GM18508 (cell line): Measurements from ENCODE around the gene KIFC1.

ENCODE experiments used
- ATAC-seq: cut with Tn5 transposase; IDR thresholded peaks from one replicate; pipeline ENCODE4 v1.9.1; 2021; ENCODE audit warnings: moderate number of reproducible peaks; ENCODE audit not compliant: insufficient read depth, unreplicated experiment

Gene KIFC1

DNA sequence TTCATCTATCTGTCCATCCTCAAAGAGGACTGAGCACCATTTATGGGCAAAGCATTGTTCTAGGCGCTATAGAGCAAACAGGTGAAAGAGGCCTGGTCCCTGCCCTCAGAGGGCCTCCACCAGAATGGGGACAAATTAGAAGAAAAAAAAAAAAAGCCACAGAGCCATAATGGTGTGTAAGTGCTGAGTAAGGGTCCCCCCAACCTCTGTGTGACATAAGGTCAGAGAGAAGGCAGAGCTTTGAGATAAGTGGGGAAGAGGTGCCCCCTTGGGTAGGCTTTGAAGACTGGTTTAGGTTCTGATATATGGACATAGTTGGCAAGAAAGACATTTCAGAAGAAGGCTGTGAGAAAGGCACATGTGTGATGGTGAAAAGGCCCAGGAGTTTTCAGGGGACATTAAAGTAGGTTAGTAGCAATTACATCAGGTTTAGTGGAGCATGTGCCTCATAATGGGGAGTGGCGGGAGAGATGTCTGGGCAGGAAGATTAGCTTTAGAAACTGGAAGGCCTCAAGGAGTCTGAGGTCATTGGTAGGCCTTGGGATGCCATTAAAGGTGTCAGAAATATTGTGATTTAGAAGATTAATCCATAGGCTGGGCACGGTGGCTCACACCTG is 47.5 kb downstream of the KIFC1 start:
- no peak for ATAC-seq

DNA sequence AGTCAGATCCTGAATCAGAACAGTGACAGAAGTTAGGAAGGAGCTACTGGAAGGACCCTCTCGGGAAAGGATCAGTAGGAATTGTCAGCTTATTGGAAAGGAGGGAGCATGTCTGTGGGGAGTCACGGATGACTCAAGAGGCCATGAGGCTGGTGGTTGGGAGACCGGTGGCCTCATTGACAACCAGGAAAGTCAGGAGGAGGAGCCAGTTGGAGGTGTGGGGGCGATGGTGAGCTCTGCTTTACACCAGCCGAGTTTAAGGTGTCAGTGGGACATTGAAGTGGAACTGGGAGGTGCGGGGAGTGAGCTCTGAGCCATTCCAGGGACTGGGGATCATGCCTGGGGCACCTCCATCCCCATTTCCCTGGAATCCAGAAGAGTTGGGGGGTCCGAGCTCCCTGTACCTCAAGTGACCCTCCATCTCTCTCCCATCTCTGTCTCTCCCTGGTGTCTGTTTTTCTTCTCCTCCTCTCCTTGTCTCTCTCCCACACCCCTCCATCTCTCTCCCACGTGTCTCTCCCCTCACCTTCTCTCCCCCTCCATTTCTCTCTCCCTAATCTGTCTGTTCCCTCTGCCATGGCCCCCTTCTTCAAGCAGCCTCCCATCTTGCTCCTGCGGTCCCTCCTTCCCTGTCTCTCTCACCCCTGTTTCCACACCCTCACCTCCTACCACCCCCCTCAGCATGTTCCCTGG is 48.5 kb downstream of the KIFC1 start:
- ATAC-seq: no peak

DNA sequence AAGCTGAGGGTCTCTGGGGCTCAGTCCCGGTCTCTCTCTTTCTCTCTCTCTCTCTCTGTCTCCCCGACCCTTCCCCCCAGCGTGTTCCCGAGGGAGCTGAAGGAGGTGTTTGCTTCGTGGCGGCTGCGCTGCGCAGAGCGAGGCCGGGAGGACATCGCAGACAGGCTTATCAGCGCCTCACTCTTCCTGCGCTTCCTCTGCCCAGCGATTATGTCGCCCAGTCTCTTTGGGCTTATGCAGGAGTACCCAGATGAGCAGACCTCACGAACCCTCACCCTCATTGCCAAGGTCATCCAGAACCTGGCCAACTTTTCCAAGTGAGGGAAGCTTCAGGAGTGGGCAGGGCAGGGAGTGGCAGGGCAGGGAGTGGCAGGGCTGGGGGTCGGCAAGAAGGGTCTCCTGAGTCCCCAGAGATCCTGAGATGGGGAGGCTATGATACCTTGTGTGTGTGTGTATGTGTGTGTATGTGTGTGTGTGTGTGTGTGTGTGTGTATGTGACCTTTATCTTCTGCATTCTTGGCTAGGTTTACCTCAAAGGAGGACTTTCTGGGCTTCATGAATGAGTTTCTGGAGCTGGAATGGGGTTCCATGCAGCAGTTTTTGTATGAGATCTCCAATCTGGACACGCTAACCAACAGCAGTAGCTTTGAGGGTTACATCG is 49.2 kb downstream of the KIFC1 start:
- no peak for ATAC-seq

DNA sequence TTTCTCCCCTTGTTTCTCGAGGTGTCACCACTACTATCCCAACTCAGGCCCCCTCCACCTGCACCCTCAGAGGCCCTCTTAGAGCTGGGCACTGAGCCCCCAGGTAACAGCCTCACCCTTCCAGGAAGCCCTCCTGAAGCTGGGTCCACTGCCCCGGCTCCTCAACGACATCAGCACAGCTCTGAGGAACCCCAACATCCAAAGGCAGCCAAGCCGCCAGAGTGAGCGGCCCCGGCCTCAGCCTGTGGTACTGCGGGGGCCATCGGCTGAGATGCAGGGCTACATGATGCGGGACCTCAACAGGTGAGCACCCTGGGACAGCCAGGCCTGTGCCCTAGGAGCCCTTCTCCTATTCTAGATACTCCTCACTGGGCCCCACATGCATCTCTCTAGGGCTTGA is 49.8 kb downstream of the KIFC1 start:
- no peak for ATAC-seq

DNA sequence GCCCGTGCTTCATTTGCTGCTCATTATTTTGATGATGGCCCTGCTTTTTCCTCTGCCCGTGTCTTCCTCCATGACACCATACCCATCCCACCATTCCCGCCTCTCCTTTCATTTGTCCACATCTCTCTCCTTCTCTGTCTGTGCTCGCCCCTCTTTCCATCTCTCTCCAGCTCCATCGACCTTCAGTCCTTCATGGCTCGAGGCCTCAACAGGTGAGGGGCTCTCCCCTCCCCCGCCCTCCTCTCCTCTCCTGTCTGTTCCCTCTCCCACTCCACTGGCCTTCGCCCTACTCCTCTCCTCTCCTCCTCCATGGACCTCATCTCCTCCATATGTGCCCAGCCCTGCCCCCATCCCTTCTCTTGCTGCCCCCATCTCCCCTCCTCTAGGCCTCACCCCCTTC is 50.7 kb downstream of the KIFC1 start:
- ATAC-seq: no peak

DNA sequence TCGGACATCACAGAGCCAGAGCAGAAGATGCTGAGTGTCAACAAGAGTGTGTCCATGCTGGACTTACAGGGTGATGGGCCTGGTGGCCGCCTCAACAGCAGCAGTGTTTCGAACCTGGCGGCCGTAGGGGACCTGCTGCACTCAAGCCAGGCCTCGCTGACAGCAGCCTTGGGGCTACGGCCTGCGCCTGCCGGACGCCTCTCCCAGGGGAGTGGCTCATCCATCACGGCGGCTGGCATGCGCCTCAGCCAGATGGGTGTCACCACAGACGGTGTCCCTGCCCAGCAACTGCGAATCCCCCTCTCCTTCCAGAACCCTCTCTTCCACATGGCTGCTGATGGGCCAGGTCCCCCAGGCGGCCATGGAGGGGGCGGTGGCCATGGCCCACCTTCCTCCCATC is 51.4 kb downstream of the KIFC1 start:
- no peak for ATAC-seq

DNA sequence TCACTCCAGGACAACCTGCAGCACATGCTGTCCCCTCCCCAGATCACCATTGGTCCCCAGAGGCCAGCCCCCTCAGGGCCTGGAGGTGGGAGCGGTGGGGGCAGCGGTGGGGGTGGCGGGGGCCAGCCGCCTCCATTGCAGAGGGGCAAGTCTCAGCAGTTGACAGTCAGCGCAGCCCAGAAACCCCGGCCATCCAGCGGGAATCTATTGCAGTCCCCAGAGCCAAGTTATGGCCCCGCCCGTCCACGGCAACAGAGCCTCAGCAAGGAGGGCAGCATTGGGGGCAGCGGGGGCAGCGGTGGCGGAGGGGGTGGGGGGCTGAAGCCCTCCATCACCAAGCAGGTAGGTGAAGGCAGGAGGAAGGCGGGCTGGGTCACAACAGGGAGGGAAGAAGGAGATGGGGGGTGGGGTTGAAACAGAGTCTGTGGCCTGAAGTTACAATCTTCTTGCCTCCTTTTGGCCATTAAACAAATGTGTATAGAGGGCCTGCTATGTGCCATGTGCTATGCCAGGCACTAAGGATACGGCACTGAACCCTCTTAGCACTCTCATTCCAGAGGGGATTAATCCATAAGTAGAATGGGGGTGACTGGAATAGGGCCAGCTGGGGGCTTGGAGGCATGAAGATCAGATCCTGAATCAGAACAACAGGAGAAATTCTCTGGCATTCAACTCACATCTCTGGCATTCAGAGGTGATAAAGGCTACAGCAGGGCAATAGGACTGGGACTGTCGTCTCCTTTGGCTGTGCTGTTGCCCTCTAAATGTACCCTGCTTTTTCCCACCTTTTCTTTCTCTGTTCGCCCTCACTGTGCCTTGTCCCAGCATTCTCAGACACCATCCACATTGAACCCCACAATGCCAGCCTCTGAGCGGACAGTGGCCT is 52.2 kb downstream of the KIFC1 start:
- no peak for ATAC-seq

DNA sequence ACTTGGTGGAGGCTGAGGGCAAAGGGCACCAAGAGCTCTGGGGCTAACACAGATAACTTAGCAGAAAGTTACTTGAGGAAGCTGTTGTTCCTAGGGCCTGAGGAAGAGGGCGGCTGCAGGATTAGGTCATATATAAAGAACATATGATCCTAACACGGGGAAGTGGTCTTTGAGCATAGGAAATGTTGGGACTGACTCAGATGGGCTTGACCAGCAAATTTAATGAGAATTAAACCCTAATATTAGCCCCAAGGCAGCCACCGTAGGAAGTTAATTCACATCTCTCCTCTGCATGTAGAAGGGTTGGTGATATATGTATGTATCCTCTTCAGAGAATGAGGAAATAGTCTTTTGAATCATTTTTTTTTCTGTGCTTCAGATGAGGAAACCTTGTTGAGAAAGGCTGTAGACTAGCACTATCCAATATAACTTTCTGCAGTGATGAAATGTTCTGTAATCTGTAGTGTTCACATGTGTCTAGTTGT is 53.5 kb downstream of the KIFC1 start:
- no peak for ATAC-seq

DNA sequence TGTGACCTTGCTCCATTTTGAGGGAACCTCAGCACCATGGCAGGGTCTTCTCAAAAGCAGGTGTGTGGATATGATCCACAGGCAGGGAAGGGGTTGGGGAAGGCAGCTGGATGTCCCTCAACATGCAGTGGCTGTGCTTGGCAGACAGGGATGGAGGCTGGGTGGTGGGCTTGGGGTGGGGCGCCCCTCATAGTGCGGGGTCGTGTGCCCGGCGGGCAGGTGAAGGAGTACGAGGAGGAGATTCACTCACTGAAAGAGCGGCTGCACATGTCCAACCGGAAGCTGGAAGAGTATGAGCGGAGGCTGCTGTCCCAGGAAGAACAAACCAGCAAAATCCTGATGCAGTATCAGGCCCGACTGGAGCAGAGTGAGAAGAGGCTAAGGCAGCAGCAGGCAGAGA is 54.7 kb downstream of the KIFC1 start:
- ATAC-seq: no peak

DNA sequence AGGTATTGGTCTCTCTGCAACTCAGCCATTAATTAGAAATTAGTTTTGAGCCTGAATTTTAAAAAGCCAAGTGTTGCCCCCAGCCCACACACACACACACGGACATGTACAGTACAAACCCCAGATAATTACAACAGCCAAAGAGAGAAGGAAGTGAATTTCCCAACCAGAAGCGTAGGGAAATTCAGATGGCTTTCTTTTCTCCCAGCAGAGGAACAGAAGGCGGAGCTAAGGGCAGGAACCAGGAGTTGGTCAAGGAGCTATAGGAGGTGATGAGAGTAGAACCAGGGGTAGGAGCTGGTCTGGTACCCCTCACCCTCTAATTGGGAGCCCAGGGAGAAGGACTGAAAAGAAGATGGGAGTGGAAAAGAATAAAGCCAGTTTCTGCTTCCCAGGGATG is 58.8 kb downstream of the KIFC1 start:
- ATAC-seq: no peak

DNA sequence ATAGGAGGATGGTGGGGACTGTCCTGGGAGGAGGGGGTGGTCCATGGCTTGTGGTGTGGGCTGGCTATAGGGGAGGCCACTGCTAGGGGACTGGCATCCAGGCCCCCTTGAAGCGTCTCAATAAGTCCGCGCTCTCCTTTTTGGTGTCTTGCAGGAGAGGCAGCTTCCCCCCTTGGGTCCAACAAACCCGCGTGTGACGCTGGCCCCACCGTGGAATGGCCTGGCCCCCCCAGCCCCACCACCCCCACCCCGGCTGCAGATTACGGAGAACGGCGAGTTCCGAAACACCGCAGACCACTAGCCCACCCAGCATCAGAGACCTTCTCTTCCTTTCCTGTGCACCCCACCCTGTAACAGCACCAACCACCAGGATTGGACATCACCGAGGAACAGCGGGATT is 60.0 kb downstream of the KIFC1 start:
- no peak for ATAC-seq

DNA sequence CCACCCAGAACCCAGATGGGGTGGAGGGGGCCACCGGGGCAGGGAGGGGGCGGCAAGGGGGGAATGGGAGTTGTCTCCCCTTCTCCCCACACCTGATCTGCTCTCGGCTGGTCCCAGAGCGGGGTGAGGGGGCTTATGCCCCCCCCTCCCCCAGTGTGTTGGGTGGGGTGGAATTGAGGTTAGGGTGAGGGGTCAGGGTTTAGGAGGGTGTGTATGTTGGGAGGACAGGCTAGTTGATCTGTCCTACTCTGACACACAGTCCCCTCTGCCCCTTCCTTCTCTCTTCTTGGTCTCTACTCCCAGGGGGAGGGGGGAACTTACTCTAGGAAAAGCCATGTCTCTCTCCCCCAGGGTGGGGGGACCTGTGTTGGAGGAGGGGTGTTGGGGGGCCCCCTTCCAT is 60.9 kb downstream of the KIFC1 start:
- no peak for ATAC-seq

DNA sequence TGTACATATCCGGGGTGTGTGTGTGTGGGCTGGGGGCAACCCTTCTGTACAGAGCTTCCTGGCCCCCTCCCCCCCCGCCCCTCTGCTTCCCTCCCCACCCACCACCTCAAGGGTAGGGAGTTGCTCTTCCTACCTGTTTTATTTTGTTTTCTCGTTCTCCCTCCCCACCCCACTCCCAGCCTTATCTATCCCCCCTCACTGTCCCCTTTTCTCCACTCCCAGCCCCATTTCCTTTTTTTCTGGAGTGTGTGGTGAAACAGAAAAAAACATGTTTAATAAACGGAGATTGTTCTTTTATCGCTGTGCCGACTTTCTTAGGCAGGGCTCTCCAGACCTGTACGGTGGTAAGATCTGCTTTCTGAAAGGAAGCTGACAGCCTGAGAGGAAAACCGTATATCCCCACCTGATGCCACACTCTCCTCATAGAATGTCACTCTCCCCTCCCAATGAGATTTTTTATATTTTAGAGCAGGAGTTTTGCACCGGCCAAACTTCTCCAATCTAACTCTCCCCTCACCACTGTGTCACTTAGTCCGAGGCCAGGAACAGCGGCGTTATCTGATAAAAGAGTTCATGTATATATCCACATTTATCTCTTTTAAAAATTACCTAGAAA is 61.9 kb downstream of the KIFC1 start:
- no peak for ATAC-seq

DNA sequence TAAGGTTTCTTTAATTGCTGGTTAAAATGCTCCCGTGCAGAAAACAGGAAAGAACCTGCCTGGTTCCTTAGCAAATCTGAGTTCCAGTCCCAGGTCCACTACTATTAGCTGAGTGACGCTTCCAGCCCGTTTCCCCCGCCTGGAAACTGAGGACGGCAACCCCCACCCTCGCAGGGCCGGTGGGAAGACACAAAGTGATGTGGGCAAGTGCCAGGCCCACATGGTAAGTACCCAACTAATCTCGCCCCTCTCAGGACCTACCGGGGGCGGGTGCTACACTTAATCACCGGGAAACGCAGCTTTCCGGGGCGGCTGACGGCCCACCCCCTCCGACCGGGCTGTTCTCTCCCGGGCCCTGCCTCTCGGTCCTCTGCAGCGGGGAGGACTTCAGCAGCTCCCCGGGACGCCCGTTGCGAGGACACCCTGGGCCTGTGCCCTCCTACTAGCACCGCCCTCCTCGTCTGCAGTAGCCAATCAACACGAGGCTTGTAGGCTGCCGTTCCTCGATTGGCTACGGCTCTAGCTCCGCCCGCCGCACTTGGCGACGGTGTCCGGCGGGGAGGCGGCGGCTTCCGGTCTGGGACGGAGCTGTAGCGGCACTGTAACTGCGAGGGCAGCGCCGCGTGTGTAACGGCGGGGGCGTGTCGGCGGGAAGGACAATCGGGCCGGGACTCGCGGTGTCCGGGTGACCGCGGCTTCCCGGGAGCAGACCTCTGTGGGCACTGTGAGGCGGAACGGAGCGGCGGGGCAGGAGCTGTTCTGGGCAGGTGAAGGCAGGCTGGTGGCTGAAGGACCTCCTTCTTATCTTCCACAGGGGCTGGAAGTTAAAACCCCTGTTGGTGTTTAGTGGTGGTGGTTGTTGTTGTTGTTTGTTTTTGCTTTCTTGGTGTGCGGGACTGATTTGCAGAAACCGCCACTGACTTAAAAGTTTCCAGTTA is 62.7 kb downstream of the KIFC1 start, which contains the start of gene ZBTB9:
Gene ZBTB9 (plus strand): TSS at position 568 of the 938 bp plus-strand sequence. CDS start 525 bp downstream, outside the sequence.
- ATAC-seq: peak; percentile 90

DNA sequence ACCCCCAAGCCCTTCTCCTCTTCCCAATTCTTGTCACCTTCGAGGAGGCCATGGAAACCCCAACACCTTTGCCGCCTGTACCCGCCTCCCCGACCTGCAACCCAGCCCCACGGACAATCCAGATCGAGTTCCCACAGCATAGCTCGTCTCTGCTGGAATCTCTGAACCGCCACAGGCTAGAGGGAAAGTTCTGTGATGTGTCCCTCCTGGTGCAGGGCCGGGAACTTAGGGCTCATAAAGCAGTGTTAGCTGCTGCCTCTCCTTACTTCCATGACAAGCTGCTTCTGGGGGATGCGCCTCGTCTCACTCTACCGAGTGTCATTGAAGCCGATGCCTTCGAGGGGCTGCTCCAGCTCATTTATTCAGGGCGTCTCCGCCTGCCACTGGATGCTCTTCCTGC is 63.4 kb downstream of the KIFC1 start:
- no peak for ATAC-seq

DNA sequence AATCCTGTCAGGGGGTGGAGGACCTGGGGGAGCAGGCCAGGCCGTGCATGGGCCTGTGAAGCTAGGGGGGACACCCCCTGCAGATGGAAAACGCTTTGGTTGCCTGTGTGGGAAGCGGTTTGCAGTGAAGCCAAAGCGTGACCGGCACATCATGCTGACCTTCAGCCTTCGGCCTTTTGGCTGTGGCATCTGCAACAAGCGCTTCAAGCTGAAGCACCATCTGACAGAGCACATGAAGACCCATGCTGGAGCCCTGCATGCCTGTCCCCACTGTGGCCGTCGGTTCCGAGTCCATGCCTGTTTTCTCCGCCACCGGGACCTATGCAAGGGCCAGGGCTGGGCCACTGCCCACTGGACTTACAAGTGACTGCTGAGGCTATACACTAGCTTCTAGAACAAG is 64.5 kb downstream of the KIFC1 start:
- no peak for ATAC-seq

DNA sequence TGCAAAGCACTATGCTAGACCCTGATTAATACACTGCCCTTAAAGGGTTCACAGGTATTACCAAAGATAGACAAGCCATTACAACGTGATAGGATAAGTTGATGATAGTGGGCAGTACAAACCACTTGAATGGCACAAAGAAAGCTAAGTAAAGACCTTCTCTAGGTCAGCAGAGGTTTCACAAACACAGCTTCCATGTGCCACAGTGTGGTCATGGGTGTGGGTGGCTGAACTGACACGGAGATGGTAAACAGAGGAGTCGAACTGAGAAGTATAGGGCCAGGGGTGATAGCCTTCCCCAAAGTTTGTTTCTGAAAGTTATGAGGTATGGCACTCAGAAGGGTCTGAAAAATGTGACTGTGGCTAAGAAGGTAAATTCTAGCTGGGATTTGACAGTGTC is 67.1 kb downstream of the KIFC1 start:
- ATAC-seq: no peak

DNA sequence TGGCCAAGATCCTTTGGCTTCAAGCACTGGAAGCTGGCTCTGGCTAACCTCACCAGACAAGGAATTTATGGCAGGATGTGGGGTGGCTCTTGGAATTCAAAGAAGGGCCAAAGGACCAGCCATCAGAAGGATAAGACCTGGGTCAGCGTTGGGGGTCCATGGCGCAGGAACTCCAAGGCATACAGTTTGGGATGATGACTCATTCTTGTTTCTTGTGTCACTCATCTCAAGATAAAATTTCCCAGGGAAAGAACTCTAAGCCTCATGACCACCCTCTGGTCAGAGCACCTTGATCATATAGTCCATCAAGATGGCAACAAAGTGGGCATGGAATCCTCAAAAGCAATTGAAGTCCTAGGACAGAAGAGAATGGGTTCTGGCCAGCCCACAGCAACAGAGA is 67.6 kb downstream of the KIFC1 start:
- no peak for ATAC-seq
